K562 (cell line): ENCODE measurements around the gene PIK3CD. TPM values are rescaled to one million over a fixed set of nuclear protein-coding genes. Genes with fewer than 3 reads are reported as not detected.

Experiments used
- ATAC-seq: fragments of 200-7000 bp; cut with Tn5 transposase; 3 replicates; pipeline ENCODE4 v1.9.1; 2020; ENCODE audit warnings: moderate library complexity
- BruUV-seq: library from RNA; stranded (reverse); fragments of 400-500 nt; replicated peaks from 2 replicates; lab custom pipeline; 2021; lab: Mats Ljungman, UMichigan
- CTCF ChIA-PET: fragments of 300-600 bp; formaldehyde crosslinking; extraction: SDS; loops from one replicate; lab custom pipeline; 2021; ENCODE audit warnings: low intra/inter-chr PET ratio; lab: Yijun Ruan, JAX
- POLR2A ChIA-PET: fragments of 300-600, 350-650 bp; sonication (Branson Sonifier 250); formaldehyde crosslinking; extraction: SDS; loops from one replicate; lab custom pipeline; 2021; ENCODE audit warnings: antibody characterized with exemption, inconsistent platforms; lab: Yijun Ruan, JAX
- DNase-seq, 4 experiments: peaks; one replicate each; pipeline versions ENCODE4 v3.0.0 to v3.0.0-alpha.2; 2011 to 2018; ENCODE audit warnings: low spot score in 3 of 4, mixed read lengths in 3 of 4; ENCODE audit errors: extremely low read depth in 1 of 4
- FAIRE-seq: peaks from 2 replicates; lab custom pipeline; 2011; peaks lifted over from hg19 to GRCh38; lab: Jason Lieb, UNC
- H2AFZ ChIP-seq: 2 replicates; pipeline ENCODE4 v1.6.0; 2011; ENCODE audit warnings: low read depth, low read length, control low read depth, inconsistent platforms
- H3K27ac ChIP-seq: fragments of 200-600 bp; 3 replicates; pipeline ENCODE4 v1.8.0; 2011; ENCODE audit warnings: low read depth, mild to moderate bottlenecking, control low read depth, inconsistent platforms, low read length, moderate library complexity, mixed read lengths; ENCODE audit errors: extremely low read depth
- H3K27me3 ChIP-seq, 2 experiments: fragments of 300-600 bp in 1 of 2; 2 replicates in 1 of 2; 3 replicates in 1 of 2; pipeline versions ENCODE4 v1.6.0 to v1.8.0; 2011; ENCODE audit warnings: inconsistent platforms in 2 of 2, low read length in 2 of 2, mild to moderate bottlenecking in 1 of 2, mixed read lengths in 1 of 2, moderate library complexity in 1 of 2; ENCODE audit not compliant: control insufficient read depth in 2 of 2, insufficient read depth in 2 of 2
- H3K36me3 ChIP-seq: fragments of 300-600 bp; 3 replicates; pipeline ENCODE4 v1.8.0; 2011; ENCODE audit warnings: mild to moderate bottlenecking, low read length, inconsistent platforms; ENCODE audit not compliant: control insufficient read depth, insufficient read depth
- H3K4me1 ChIP-seq, 2 experiments: fragments of 200-600 bp in 1 of 2; replicated peaks in 1 of 2; 2 replicates in 1 of 2; 3 replicates in 1 of 2; pipeline versions ENCODE4 v1.5.1 to v1.8.0; 2011; ENCODE audit warnings: inconsistent platforms in 2 of 2, low read length in 2 of 2, mild to moderate bottlenecking in 1 of 2, mixed read lengths in 1 of 2, moderate library complexity in 1 of 2; ENCODE audit not compliant: control insufficient read depth in 2 of 2, insufficient read depth in 2 of 2
- H3K4me2 ChIP-seq: 2 replicates; pipeline ENCODE4 v1.6.1; 2011; ENCODE audit warnings: low read length, control low read depth, inconsistent platforms, mixed read lengths; ENCODE audit not compliant: insufficient read depth
- H3K4me3 ChIP-seq: fragments of 200-600 bp; sonication (generic), shearing (Covaris generic); 2 replicates; pipeline ENCODE4 v1.5.1; 2016; ENCODE audit warnings: control low read depth, inconsistent platforms
- H3K79me2 ChIP-seq: fragments of 200-600 bp; 3 replicates; pipeline ENCODE4 v1.8.0; 2011; ENCODE audit warnings: low read length, inconsistent platforms; ENCODE audit not compliant: control insufficient read depth, insufficient read depth
- H3K9ac ChIP-seq, 2 experiments: 2 replicates each; pipeline versions ENCODE4 v1.6.0 to v1.6.1; 2011; ENCODE audit warnings: low read depth in 2 of 2, low read length in 2 of 2, control low read depth in 1 of 2, inconsistent platforms in 1 of 2, mild to moderate bottlenecking in 1 of 2, mixed read lengths in 1 of 2; ENCODE audit not compliant: insufficient read depth in 1 of 2
- H3K9me1 ChIP-seq: one replicate; pipeline ENCODE4 v1.6.0; 2011; ENCODE audit warnings: inconsistent platforms, mild to moderate bottlenecking, low read length, moderate library complexity; ENCODE audit not compliant: control insufficient read depth, insufficient read depth
- H3K9me3 ChIP-seq: replicated peaks from 2 replicates; pipeline ENCODE4 v1.5.1; 2011; ENCODE audit warnings: low read depth, low read length, inconsistent platforms; ENCODE audit not compliant: control insufficient read depth, insufficient read depth
- H4K20me1 ChIP-seq: replicated peaks from 2 replicates; pipeline ENCODE4 v1.6.1; 2011; ENCODE audit warnings: low read length, inconsistent platforms, mixed read lengths; ENCODE audit not compliant: control insufficient read depth, insufficient read depth
- ATF3 ChIP-seq, 2 experiments: fragments of 450-650 bp in 1 of 2; sonication (generic) in 1 of 2; formaldehyde crosslinking in 1 of 2; IDR thresholded peaks in 1 of 2; conservative IDR thresholded peaks in 1 of 2; 2 replicates each; pipeline versions ENCODE4 v1.6.1 to v1.8.1; 2016 to 2023; ENCODE audit warnings: mild to moderate bottlenecking in 2 of 2, moderate library complexity in 2 of 2, inconsistent platforms in 1 of 2, missing genetic modification reagents in 1 of 2
- EP300 ChIP-seq: IDR thresholded peaks from 2 replicates; pipeline ENCODE4 v1.6.1; 2012; ENCODE audit warnings: low read length, improper control_type of control experiment
- MAZ ChIP-seq, 2 experiments: fragments of 450-650 bp in 1 of 2; sonication (generic) in 1 of 2; formaldehyde crosslinking; IDR thresholded peaks in 1 of 2; conservative IDR thresholded peaks in 1 of 2; 2 replicates each; pipeline versions ENCODE4 v1.4.0 to v1.5.0; 2020; ENCODE audit warnings: mild to moderate bottlenecking in 1 of 2, missing genetic modification reagents in 1 of 2
- MYNN ChIP-seq, 2 experiments: sonication (generic); formaldehyde crosslinking in 1 of 2; IDR thresholded peaks; 2 replicates each; pipeline versions ENCODE4 v1.5.0 to v1.6.1; 2016 to 2020; ENCODE audit warnings: antibody characterized with exemption in 1 of 2, missing genetic modification reagents in 1 of 2
- NFE2L1 ChIP-seq: fragments of 450-650 bp; IDR thresholded peaks from 2 replicates; pipeline ENCODE4 v1.6.1; 2016; ENCODE audit warnings: missing genetic modification characterization, low read depth, mild to moderate bottlenecking, missing compliant biosample characterization, moderate library complexity, borderline replicate concordance
- NFYB ChIP-seq: IDR thresholded peaks from 2 replicates; pipeline ENCODE4 v1.6.1; 2011; ENCODE audit warnings: mild to moderate bottlenecking, moderate library complexity; ENCODE audit not compliant: insufficient read length; ENCODE audit errors: extremely low read depth
- NR2F6 ChIP-seq: fragments of 450-650 bp; formaldehyde crosslinking; IDR thresholded peaks from 2 replicates; pipeline ENCODE4 v1.4.0; 2020; ENCODE audit warnings: mild to moderate bottlenecking
- POLR2G ChIP-seq: fragments of 200-400 bp; formaldehyde crosslinking; IDR thresholded peaks from 2 replicates; pipeline ENCODE4 v1.6.1; 2017; ENCODE audit warnings: low read depth, mild to moderate bottlenecking, antibody characterized with exemption, low read length, moderate library complexity
- RBM22 ChIP-seq: fragments of 200-400 bp; formaldehyde crosslinking; IDR thresholded peaks from 2 replicates; pipeline ENCODE4 v1.6.1; 2018; ENCODE audit warnings: low read length, low read depth; ENCODE audit not compliant: poor library complexity, severe bottlenecking
- TFAM ChIP-seq: fragments of 250-450 bp; sonication (Bioruptor Pico); conservative IDR thresholded peaks from 2 replicates; pipeline ENCODE4 v1.5.0; 2021; ENCODE audit warnings: mild to moderate bottlenecking, moderate library complexity
- THRB ChIP-seq: fragments of 450-650 bp; formaldehyde crosslinking; conservative IDR thresholded peaks from 2 replicates; pipeline ENCODE4 v1.4.0; 2022; ENCODE audit warnings: mild to moderate bottlenecking, missing genetic modification characterization
- ZNF146 ChIP-seq: IDR thresholded peaks from one replicate; pipeline ENCODE4 v1.6.1; 2018; ENCODE audit warnings: missing compliant biosample characterization; ENCODE audit not compliant: unreplicated experiment
- ZNF3 ChIP-seq: fragments of 250-450 bp; sonication (Bioruptor Pico); IDR thresholded peaks from 2 replicates; pipeline ENCODE4 v1.5.0; 2021; ENCODE audit warnings: mild to moderate bottlenecking, moderate library complexity
- ZNF511 ChIP-seq: sonication (generic); formaldehyde crosslinking; IDR thresholded peaks from 2 replicates; pipeline ENCODE4 v1.8.0; 2022; ENCODE audit warnings: mild to moderate bottlenecking, missing genetic modification reagents
- WGBS: fragments of 100-300 bp; shearing (Covaris generic); methylation state at CpG from one replicate; pipeline ENCODE4 v1.1.6; 2016; ENCODE audit warnings: low coverage, mixed read lengths; ENCODE audit not compliant: insufficient coverage; ENCODE audit errors: missing lambda C conversion rate; 5-methylcytosine and 5-hydroxymethylcytosine counted together
- in situ Hi-C: fragments of 300-500 bp; cut with MboI; formaldehyde crosslinking; loops from 4 replicates; pipeline ENCODE4 v1.15.0; 2018; ENCODE audit warnings: inconsistent platforms, mixed read lengths
- intact Hi-C: fragments of 100-400 bp; cut with micrococcal nuclease; formaldehyde crosslinking; loops from 2 replicates; pipeline ENCODE4 v1.14.2; 2022
- polyA plus RNA-seq, 8 experiments: library from polyadenylated mRNA; depleted of rRNA in 4 of 8; stranded (reverse) in 5 of 8; unstranded in 3 of 8; fragments of >200 nt; fragmentation: Nextera tagmentation in 2 of 8; fragmentation: Illumina TruSeq in 1 of 8; extraction: Ambion mirVana in 2 of 8; extraction: Trizol in 1 of 8; gene quantifications; 2 replicates each; pipeline versions ENCODE4 v1.2.1 to v1.2.3, GENCODE V29; 2011 to 2014; ENCODE audit warnings: inconsistent platforms in 1 of 8, missing spikeins in 1 of 8
- total RNA-seq, 7 experiments: library from RNA; depleted of rRNA in 6 of 7; stranded (reverse); fragments of >200 nt in 6 of 7; fragmentation: Illumina TruSeq in 2 of 7; extraction: Trizol in 2 of 7; gene quantifications; 2 replicates each; pipeline versions ENCODE4 v1.2.1 to v1.2.3, GENCODE V29; 2011 to 2021; ENCODE audit warnings: low replicate concordance in 1 of 7

Gene PIK3CD
- total and polyA plus RNA-seq, 9 of the 15 experiments (the other 6 are each of a cell fraction or from before 2014, with no cell fraction given), result 1.8 to 20.8 (median 7.2) TPM

GRCh38 chr1:9730096-9730901 lies 78.8 kb downstream of the PIK3CD start:
- no peak overlapping the region for H2AFZ ChIP-seq
- no peak overlapping the region for H3K4me3 ChIP-seq
- no peak for FAIRE-seq
- TF ChIP-seq ZNF3 (no peak), ATF3 (IDR thresholded peaks at IDR 0.05) (0 out of 2 replicates have a peak, but pooled peaks have one; percentile 9), ATF3 (CRISPR knock-in tag; conservative IDR thresholded peaks at IDR 0.05) (no peak), NR2F6 (CRISPR knock-in tag) (no peak), MYNN (IDR thresholded peaks at IDR 0.05) (no peak), MYNN (CRISPR knock-in tag; IDR thresholded peaks at IDR 0.05) (no peak), NFYB (no peak), RBM22 (peak; percentile 38), ZNF146 (no peak), THRB (no peak), MAZ (CRISPR knock-in tag; conservative IDR thresholded peaks at IDR 0.05 in 1 of 2, IDR thresholded peaks at IDR 0.05 in 1 of 2) (no peak), TFAM (CRISPR knock-in tag) (no peak), ZNF511 (no peak), POLR2G (peak; percentile 23; the same call in 1 of the 2 replicates), EP300 (no peak), NFE2L1 (no peak)
- TF ChIP-seq, all 486 proteins: peak for 3
- Histone ChIP-seq H3K4me2 (no peak overlapping the region), H4K20me1 (no peaks in the 10 kb centered on the region), H3K9me3 (no peaks in the 10 kb centered on the region; the same call in 1 of the 2 replicates), H3K4me1 (peaks cover 0 to 7% of the 10 kb centered on the region in 2 experiments; a peak in 1 of 5 replicates), H3K27ac (no peak overlapping the region), H3K27me3 (no peaks in the 10 kb centered on the region), H3K79me2 (no peaks in the 10 kb centered on the region), H3K9ac (peak overlapping the region in 1 of 2 experiments; percentile 52; a peak in 1 of 4 replicates), H3K9me1 (no peaks in the 10 kb centered on the region), H3K36me3 (peaks cover 76% of the 10 kb centered on the region; the same call in 2 of the 3 replicates)
- ATAC-seq (no peak), DNase-seq (no peak)
- ChIA-PET CTCF (no interaction called here), POLR2A (interaction anchor here (0.6 to 1.5 kb wide), 6 partner anchors 10 to 702 kb away, joined by 3 to 10 read pairs (median 3); no protein-coding TSS in a partner anchor)
- WGBS, result 89% methylated on average over 41 of the region's 45 CpGs
- in situ Hi-C loops (no loop called here), intact Hi-C loops (no loop called here)
- no TSS peak for BruUV-seq
